T-helper 2 cell (primary cell): ENCODE measurements around the gene ZNF487.
"Not testable (repeated sequence)": the region's sequence is repeated elsewhere in the genome, so short reads cannot be mapped to it uniquely, and the experiment has no call there.

Experiments used
- DNase-seq, 5 experiments: peaks; one replicate each; pipeline versions ENCODE4 v3.0.0 to v3.0.0-alpha.2; 2012 to 2022
- total RNA-seq, 2 donors: gene quantifications; one replicate each; lab custom pipeline; 2026; lab: John Stamatoyannopoulos, UW

ZNF487 gene
- total RNA-seq, result 11.5 to 11.7 reads per million in 2 donors

- DNase-seq, result peak; percentile 76 to 94 (median 84)
Measured at GRCh38 chr10:43436291-43437140, at the start of gene ZNF487. ZNF487 (plus strand) TSS chr10:43437111; CDS start chr10:43475814, 38,703 bp downstream.

GRCh38 chr10:43387678-43388032 is 49.3 kb upstream of the ZNF487 start:
- DNase-seq, result no peak

GRCh38 chr10:43389867-43390266 is 47.0 kb upstream of the ZNF487 start:
- no peak for DNase-seq

GRCh38 chr10:43390333-43390732 is 46.6 kb upstream of the ZNF487 start:
- no peak for DNase-seq

GRCh38 chr10:43390759-43391158 is 46.2 kb upstream of the ZNF487 start:
- peak in 3 of 5 experiments; percentile 27 to 42 (median 35) for DNase-seq

- no peak for DNase-seq
Measured at GRCh38 chr10:43391496-43391895, 45.4 kb upstream of the ZNF487 start.

- no peak for DNase-seq
Measured at GRCh38 chr10:43392748-43393147, 44.2 kb upstream of the ZNF487 start.

GRCh38 chr10:43393186-43393585 is 43.7 kb upstream of the ZNF487 start:
- not testable (repeated sequence) for DNase-seq

GRCh38 chr10:43393606-43394360 is 43.1 kb upstream of the ZNF487 start:
- no peak for DNase-seq

GRCh38 chr10:43394868-43395267 is 42.0 kb upstream of the ZNF487 start:
- DNase-seq, result no peak

GRCh38 chr10:43395571-43396060 is 41.3 kb upstream of the ZNF487 start:
- DNase-seq, result peak in 4 of 5 experiments; percentile 27 to 63 (median 32)

- peak; percentile 38 to 86 (median 57) for DNase-seq
Measured at GRCh38 chr10:43396061-43396927, 40.6 kb upstream of the ZNF487 start.

- DNase-seq, result peak; percentile 56 to 93 (median 68)
Measured at GRCh38 chr10:43396928-43397624, 39.8 kb upstream of the ZNF487 start.

- no peak for DNase-seq
Measured at GRCh38 chr10:43398939-43399319, 38.0 kb upstream of the ZNF487 start.

GRCh38 chr10:43399320-43400310 is 37.3 kb upstream of the ZNF487 start:
- DNase-seq, result peak in 1 of 5 experiments; percentile 60

GRCh38 chr10:43401627-43402026 is 35.3 kb upstream of the ZNF487 start:
- DNase-seq, result no peak

- no peak for DNase-seq
Measured at GRCh38 chr10:43402176-43402575, 34.7 kb upstream of the ZNF487 start.

- DNase-seq, result no peak
Measured at GRCh38 chr10:43402880-43403452, 33.9 kb upstream of the ZNF487 start.

GRCh38 chr10:43403911-43404703 is 32.8 kb upstream of the ZNF487 start:
- DNase-seq, result no peak
